Measurements from ENCODE around the gene FLRT1. TPM values are rescaled to one million over a fixed set of nuclear protein-coding genes. Genes with fewer than 3 reads are reported as not detected.

The FLRT1 gene
- under 0.01 and 0.25 TPM in 2 replicates for total RNA-seq

GRCh38 chr11:64035576-64035975, at the start of gene FLRT1:
Gene FLRT1, plus strand, starts transcription at chr11:64035931. Its CDS starts 80,337 bp downstream, at chr11:64116268.

GRCh38 chr11:63986156-63986931, 49.4 kb upstream of the FLRT1 start, which contains the start of gene OTUB1:
Gene OTUB1, plus strand, starts transcription at chr11:63986438. Its CDS starts 19 bp downstream, at chr11:63986457.

Other genes with a start within 250 kb of the FLRT1 start
- 24.2 and 31.9 TPM in 2 replicates for gene SPINDOC, start 222.5 kb upstream of the FLRT1 start, total RNA-seq
- gene MARK2, start 196.8 kb upstream of the FLRT1 start, total RNA-seq, result 23.6 and 26.4 TPM in 2 replicates
- 3.1 and 6.7 TPM in 2 replicates for gene RCOR2, start 118.8 kb upstream of the FLRT1 start, total RNA-seq
- gene NAA40, start 96.9 kb upstream of the FLRT1 start, total RNA-seq, result 10.3 and 13.7 TPM in 2 replicates
- gene COX8A, start 61.3 kb upstream of the FLRT1 start, total RNA-seq, result 816 and 1,119 TPM in 2 replicates
- gene OTUB1, start 49.5 kb upstream of the FLRT1 start, total RNA-seq, result 122 and 156 TPM in 2 replicates
- gene MACROD1, start 130.2 kb downstream of the FLRT1 start, total RNA-seq, result 18.6 and 53.9 TPM in 2 replicates
- 92.3 and 253 TPM in 2 replicates for gene STIP1, start 150.2 kb downstream of the FLRT1 start, total RNA-seq
- gene FERMT3, start 170.8 kb downstream of the FLRT1 start, total RNA-seq, result 1.0 and 2.1 TPM in 2 replicates
- 46.1 and 80.9 TPM in 2 replicates for gene TRPT1, start 190.3 kb downstream of the FLRT1 start, total RNA-seq
- 74.1 and 83.3 TPM in 2 replicates for gene NUDT22, start 190.3 kb downstream of the FLRT1 start, total RNA-seq
- gene DNAJC4, start 194.6 kb downstream of the FLRT1 start, total RNA-seq, result 19.2 and 48.3 TPM in 2 replicates
- gene VEGFB, start 198.7 kb downstream of the FLRT1 start, total RNA-seq, result 49.4 and 99.0 TPM in 2 replicates
- 61.4 and 85.3 TPM in 2 replicates for gene FKBP2, start 205.2 kb downstream of the FLRT1 start, total RNA-seq
- 257 and 542 TPM in 2 replicates for gene PPP1R14B, start 211.0 kb downstream of the FLRT1 start, total RNA-seq
- gene PLCB3, start 215.6 kb downstream of the FLRT1 start, total RNA-seq, result 28.9 and 47.6 TPM in 2 replicates
- gene BAD, start 248.7 kb downstream of the FLRT1 start, total RNA-seq, result 95.5 and 114 TPM in 2 replicates
- 19.2 and 32.2 TPM in 2 replicates for gene GPR137, start 249.9 kb downstream of the FLRT1 start, total RNA-seq

Data from mesangial cell (primary cell).